C4-2B (cell line): ENCODE results near the gene RACK1.

Source experiments
- ZFX ChIP-seq: fragments of 450-650 bp; IDR thresholded peaks from 2 replicates; pipeline ENCODE4 v1.6.1; 2017
- TF ChIP-seq, protein P1 (sequence below): fragments of 450-650 bp; conservative IDR thresholded peaks from 2 replicates; pipeline ENCODE4 v1.5.1; 2017; ENCODE audit warnings: mild to moderate bottlenecking

DNA sequence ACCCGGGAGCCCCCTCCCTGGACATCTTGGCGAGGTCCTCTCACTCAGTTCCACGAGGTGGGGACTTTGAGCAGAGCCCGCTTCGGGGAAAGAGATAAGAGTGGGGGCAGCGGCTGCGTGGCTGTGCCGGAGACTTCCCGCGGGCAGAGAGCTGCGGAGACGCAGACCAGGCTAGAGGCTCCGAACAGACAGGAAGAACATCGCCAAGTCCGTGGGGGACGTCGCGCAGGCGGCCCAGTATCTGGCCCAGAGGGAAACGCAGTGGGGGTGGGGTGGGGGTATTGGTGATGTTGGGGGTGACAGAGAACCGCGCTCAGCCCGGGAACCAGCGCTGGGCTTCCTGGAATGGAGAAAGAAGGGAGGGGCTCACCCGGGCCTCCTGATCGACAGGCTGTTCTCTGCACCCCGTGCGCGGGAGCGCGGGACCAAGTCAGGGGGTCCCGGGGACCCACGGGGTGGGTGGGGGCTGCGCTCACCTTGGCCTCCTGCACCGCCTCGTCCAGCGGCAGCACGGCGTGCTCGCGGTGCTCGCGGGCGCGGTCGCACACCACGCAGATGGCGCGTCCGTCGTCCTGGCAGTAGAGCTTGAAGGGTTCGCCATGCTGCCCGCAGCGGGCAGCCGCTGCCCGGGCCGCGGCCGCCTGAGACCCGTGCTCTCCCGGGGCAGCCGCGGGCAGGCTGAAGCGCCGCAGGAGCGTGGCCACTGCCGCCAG, 39.4 kb downstream of the RACK1 start:
- TF ChIP-seq, protein P1, sequence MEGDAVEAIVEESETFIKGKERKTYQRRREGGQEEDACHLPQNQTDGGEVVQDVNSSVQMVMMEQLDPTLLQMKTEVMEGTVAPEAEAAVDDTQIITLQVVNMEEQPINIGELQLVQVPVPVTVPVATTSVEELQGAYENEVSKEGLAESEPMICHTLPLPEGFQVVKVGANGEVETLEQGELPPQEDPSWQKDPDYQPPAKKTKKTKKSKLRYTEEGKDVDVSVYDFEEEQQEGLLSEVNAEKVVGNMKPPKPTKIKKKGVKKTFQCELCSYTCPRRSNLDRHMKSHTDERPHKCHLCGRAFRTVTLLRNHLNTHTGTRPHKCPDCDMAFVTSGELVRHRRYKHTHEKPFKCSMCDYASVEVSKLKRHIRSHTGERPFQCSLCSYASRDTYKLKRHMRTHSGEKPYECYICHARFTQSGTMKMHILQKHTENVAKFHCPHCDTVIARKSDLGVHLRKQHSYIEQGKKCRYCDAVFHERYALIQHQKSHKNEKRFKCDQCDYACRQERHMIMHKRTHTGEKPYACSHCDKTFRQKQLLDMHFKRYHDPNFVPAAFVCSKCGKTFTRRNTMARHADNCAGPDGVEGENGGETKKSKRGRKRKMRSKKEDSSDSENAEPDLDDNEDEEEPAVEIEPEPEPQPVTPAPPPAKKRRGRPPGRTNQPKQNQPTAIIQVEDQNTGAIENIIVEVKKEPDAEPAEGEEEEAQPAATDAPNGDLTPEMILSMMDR: no peak
- TF ChIP-seq ZFX: no peak
